ENCODE results near the gene MOV10L1. TPM values are rescaled to one million over a fixed set of nuclear protein-coding genes. Genes with fewer than 3 reads are reported as not detected.

MOV10L1 gene
- total and polyA plus RNA-seq, 11 donors = 0.06 to 0.63 (median 0.13) TPM; not detected in 6

DNA sequence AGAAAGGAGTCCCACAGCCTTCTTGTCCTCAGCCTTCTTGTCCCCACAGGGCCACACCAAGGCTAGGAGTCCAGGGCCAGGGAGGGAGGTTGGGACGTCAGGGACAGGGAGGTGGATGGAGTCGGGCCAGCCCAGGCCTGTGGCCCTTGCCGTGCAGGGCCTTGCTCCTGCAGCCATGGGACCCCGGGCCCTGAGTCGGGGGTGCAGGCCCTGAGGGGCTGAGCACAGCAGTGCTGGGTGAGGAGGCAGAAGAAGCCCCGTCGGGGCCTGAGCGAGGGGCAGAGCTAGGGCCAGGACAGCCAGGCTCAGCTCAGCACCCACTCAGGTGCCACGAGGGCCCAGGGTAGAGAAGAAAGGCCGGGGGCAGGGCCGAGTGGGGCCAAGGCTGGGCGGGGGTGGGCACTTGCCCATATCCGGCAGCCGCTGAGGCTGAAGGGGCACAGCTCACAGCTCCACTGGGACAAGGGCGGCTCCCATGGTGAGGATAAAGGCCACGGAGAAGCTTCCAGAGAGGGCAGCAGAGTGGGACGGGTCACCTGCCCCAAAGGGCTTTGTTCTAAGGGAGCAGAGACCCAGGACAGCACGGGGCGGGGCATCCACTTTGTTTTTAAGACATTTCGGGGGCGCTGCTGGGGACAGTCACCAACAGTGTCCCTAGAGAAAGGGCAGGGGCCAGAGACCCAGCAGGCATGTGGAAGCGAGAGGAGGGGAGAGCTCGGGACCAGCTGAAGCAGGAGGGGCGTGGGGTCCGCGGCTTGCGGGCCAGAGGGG is 8.2 kb upstream of the MOV10L1 start:
- intact Hi-C loops (cut with DNase I) = no loop called here
- Histone ChIP-seq H3K27ac (no peak overlapping the region), H3K4me3 (no peak overlapping the region), H3K9me3 (peaks cover 0 to 2% (median 0%) of the 10 kb centered on the region in 12 donors), H3K27me3 (peaks cover 0 to 44% (median 9%) of the 10 kb centered on the region in 9 donors), H3K4me1 (peaks cover 0 to 6% (median 0%) of the 10 kb centered on the region in 12 donors), H3K36me3 (no peaks in the 10 kb centered on the region)
- TF ChIP-seq CTCF (IDR thresholded peaks at IDR 0.05) = no peak
- no peak for TF ChIP-seq POLR2A (IDR thresholded peaks at IDR 0.05)
- ATAC-seq (no peak), DNase-seq (no peak)
- WGBS, 4 donors = 86 to 90% (median 88%) methylated on average over 25 to 27 of the region's 27 CpGs

DNA sequence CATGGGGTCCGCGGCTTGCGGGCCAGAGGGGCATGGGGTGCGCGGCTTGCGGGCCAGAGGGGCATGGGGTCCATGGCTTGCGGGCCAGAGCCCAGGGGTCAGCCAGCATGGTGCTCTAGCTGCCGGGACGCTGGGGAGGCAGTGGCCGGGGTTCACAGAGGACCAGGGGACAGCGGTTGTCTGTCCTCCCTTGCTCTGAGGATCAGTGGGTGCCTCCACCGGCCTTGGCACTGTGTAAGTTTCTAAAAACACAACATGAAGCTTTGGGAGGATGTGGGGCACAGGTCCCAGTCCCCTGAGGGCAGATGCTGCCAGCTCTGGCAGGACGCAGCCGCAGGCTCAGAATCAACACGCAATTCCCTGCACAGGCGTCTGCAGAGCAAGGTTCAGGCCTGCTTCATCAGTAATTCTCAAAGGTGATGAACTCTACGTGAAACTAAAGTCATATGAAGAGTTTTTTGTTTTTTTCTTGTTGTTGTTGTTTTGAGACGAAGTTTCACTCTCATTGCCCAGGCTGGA is 7.5 kb upstream of the MOV10L1 start:
- Histone ChIP-seq H3K9me3 (peaks cover 0 to 9% (median 0%) of the 10 kb centered on the region in 12 donors), H3K27me3 (peaks cover 0 to 46% (median 9%) of the 10 kb centered on the region in 9 donors), H3K4me1 (peaks cover 0 to 6% (median 0%) of the 10 kb centered on the region in 12 donors), H3K27ac (no peak overlapping the region), H3K4me3 (no peak overlapping the region), H3K36me3 (no peaks in the 10 kb centered on the region)
- intact Hi-C loops (cut with DNase I) = no loop called here
- TF ChIP-seq CTCF (IDR thresholded peaks at IDR 0.05) (no peak), POLR2A (IDR thresholded peaks at IDR 0.05) (no peak)
- WGBS, 4 donors = 84 to 91% (median 88%) methylated on average over 18 of the region's 18 CpGs
- DNase-seq (no peak), ATAC-seq (no peak)

DNA sequence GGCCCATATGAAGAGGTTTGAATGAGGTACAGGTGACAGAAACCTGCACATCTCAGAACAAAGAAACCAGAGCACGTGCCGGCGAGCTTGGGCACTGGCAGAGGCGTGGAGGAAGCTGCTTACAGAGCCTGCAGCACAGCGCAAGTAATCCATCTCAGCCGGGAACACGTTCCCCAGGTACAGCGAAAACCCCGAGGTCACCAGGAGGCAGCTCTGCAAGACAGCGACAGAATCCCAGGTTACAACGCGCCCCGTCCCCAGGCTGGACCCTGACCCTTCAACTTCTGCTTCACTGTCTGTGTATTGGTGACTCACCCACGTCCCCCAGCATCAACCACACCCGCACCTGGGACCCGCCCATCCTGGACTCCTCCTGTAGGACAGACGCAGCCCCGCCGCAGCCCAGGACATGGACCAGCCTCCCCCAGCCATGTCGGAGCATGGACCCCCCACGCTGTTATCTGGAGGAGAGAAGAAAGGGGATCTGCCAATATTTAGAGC is 6.8 kb upstream of the MOV10L1 start:
- 85 to 88% (median 86%) methylated on average over 18 to 21 of the region's 21 CpGs for WGBS, 4 donors
- Histone ChIP-seq H3K4me1 (peaks cover 0 to 6% (median 0%) of the 10 kb centered on the region in 12 donors), H3K4me3 (no peak overlapping the region), H3K27ac (no peak overlapping the region), H3K27me3 (peaks cover 0 to 53% (median 9%) of the 10 kb centered on the region in 9 donors), H3K36me3 (no peaks in the 10 kb centered on the region), H3K9me3 (peaks cover 0 to 9% (median 0%) of the 10 kb centered on the region in 12 donors)
- ATAC-seq (no peak), DNase-seq (no peak)
- intact Hi-C loops (cut with DNase I) = no loop called here
- TF ChIP-seq POLR2A (IDR thresholded peaks at IDR 0.05) (no peak), CTCF (IDR thresholded peaks at IDR 0.05) (no peak)

DNA sequence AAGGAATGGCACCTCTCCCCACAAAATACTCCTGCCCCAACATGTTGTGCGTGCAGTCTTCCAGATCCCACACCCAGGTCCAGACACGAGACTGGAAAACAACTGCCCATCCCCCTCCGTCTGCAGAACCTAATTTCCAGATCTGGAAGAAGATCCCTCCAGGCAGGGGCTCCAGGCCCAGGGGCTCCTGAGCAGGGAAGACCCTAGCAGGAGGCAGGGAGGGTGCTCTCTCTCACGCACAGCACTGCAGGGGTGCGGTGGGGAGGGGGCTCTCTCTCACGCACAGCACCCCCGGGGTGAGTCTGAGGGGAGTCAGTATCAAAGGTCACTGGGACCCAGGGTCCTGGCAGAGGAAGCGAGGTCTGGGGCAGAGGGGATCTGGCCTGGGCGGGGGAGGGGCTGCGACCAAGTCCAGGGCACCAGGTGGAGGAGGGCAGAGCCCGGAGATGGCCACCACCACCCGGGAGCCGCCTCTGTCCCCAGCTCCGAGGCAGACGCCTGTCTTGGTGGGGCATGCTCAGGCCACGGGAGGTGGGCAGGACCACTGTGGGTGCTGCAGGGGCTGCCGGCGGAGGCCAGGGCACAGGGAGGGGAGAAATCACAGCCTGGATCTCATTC is 6.2 kb upstream of the MOV10L1 start:
- ATAC-seq (peak in 1 of 4 donors; percentile 16), DNase-seq (no peak)
- Histone ChIP-seq H3K27ac (no peak overlapping the region), H3K4me1 (peaks cover 0 to 6% (median 0%) of the 10 kb centered on the region in 12 donors), H3K9me3 (peaks cover 0 to 9% (median 0%) of the 10 kb centered on the region in 12 donors), H3K36me3 (no peaks in the 10 kb centered on the region), H3K27me3 (peaks cover 0 to 56% (median 9%) of the 10 kb centered on the region in 9 donors), H3K4me3 (no peak overlapping the region)
- TF ChIP-seq CTCF (IDR thresholded peaks at IDR 0.05) = no peak
- TF ChIP-seq POLR2A (IDR thresholded peaks at IDR 0.05) = no peak
- intact Hi-C loops (cut with DNase I) = no loop called here
- WGBS, 4 donors = 73 to 77% (median 77%) methylated on average over 6 to 18 of the region's 18 CpGs

Data from heart left ventricle (tissue), 16 donors.